Measurements from ENCODE around the gene TARBP2. TPM values are rescaled to one million over a fixed set of nuclear protein-coding genes. Genes with fewer than 3 reads are reported as not detected.
"Not testable (repeated sequence)": the region's sequence is repeated elsewhere in the genome, so short reads cannot be mapped to it uniquely, and the experiment has no call there.

Gene TARBP2
- total RNA-seq, 1 experiment from 2014 or later, result 74.0 TPM

- TF ChIP-seq ARID4B (CRISPR knock-in tag; IDR thresholded peaks at IDR 0.05; ENCODE audit: borderline replicate concordance), result no peak
- no peak for TF ChIP-seq ETV6 (CRISPR knock-in tag; IDR thresholded peaks at IDR 0.05)
- no peak for TF ChIP-seq ZNF396 (CRISPR knock-in tag; IDR thresholded peaks at IDR 0.05; ENCODE audit: borderline replicate concordance)
- no peak for TF ChIP-seq IRF1 (CRISPR knock-in tag; IDR thresholded peaks at IDR 0.05)
- no peak for TF ChIP-seq ZNF317 (CRISPR knock-in tag; IDR thresholded peaks at IDR 0.05; ENCODE audit: borderline replicate concordance, low read depth)
- no peak for TF ChIP-seq TP53 (CRISPR knock-in tag; IDR thresholded peaks at IDR 0.05)
- no peak for TF ChIP-seq MAX (CRISPR knock-in tag; IDR thresholded peaks at IDR 0.05)
- TF ChIP-seq ZNF532 (CRISPR knock-in tag; IDR thresholded peaks at IDR 0.05; ENCODE audit: borderline replicate concordance), result no peak
- no peak for TF ChIP-seq FOXP4 (CRISPR knock-in tag; IDR thresholded peaks at IDR 0.05)
- TF ChIP-seq NFE2L1 (CRISPR knock-in tag; IDR thresholded peaks at IDR 0.05), result no peak
Observed at GRCh38 chr12:53480491-53481442, 20.3 kb upstream of the TARBP2 start (continued).

- H3K4me3 Mint-ChIP-seq; DNase-seq (ENCODE audit: low spot score); H3K27me3 Mint-ChIP-seq (ENCODE audit: low read depth); ATAC-seq; H3K9me3 Mint-ChIP-seq: not testable (repeated sequence)
- Mint-ChIP-seq H3K36me3 (peaks cover 66% of the 10 kb centered on the region), H3K27ac (peak overlapping the region; percentile 80; the same call in 1 of the 2 replicates), H3K4me1 (peaks cover 24% of the 10 kb centered on the region)
- ChIA-PET CTCF (interaction anchor here (0.6 to 8.1 kb wide), 26 partner anchors 8 to 434 kb away, joined by 3 to 99 read pairs (median 4); partner anchors contain the start of genes AAAS, ATP5MC2, MAP3K12 and NPFF), POLR2A (interaction anchor here (0.6 to 2.7 kb wide), 10 partner anchors 11 to 214 kb away, joined by 3 to 23 read pairs (median 4); partner anchors contain the start of genes MAP3K12 and TARBP2)
Observed at GRCh38 chr12:53481458-53481857, 19.6 kb upstream of the TARBP2 start.
